Activated CD4-positive, CD25-positive, alpha-beta regulatory T cell (primary cell): ENCODE measurements around the gene PAFAH1B1.

Experiments
- DNase-seq, 4 experiments: peaks; one replicate each; lab custom pipeline; 2025; lab: John Stamatoyannopoulos, UW

Gene PAFAH1B1

GRCh38 chr17:2704031-2704889 lies 110.8 kb downstream of the PAFAH1B1 start:
- no peak for DNase-seq

- no peak for DNase-seq
These were observed 111.4 kb downstream of the PAFAH1B1 start for GRCh38 chr17:2704890-2705248.

GRCh38 chr17:2705263-2705662 lies 111.8 kb downstream of the PAFAH1B1 start:
- DNase-seq, result no peak

- no peak for DNase-seq
These were observed 112.7 kb downstream of the PAFAH1B1 start for GRCh38 chr17:2705888-2706795.

- no peak for DNase-seq
These were observed 113.6 kb downstream of the PAFAH1B1 start for GRCh38 chr17:2706911-2707510.

- DNase-seq, result no peak
These were observed 114.5 kb downstream of the PAFAH1B1 start for GRCh38 chr17:2707721-2708584.

- no peak for DNase-seq
These were observed 115.2 kb downstream of the PAFAH1B1 start for GRCh38 chr17:2708585-2709182.

- DNase-seq, result no peak
These were observed 115.8 kb downstream of the PAFAH1B1 start for GRCh38 chr17:2709183-2709661.

GRCh38 chr17:2710071-2710802 lies 116.8 kb downstream of the PAFAH1B1 start:
- no peak for DNase-seq

GRCh38 chr17:2710803-2711607 lies 117.6 kb downstream of the PAFAH1B1 start:
- peak in 1 of 4 experiments; percentile 51 for DNase-seq

- peak; percentile 91 to 95 (median 94) for DNase-seq
These were observed 118.3 kb downstream of the PAFAH1B1 start, which contains the start of gene CLUH for GRCh38 chr17:2711608-2712299. CLUH (minus strand) TSS chr17:2711764; CDS start chr17:2711661, 103 bp downstream.

- DNase-seq, result no peak
These were observed 119.0 kb downstream of the PAFAH1B1 start for GRCh38 chr17:2712300-2713043.

GRCh38 chr17:2713881-2714280 lies 120.4 kb downstream of the PAFAH1B1 start:
- no peak for DNase-seq

- DNase-seq, result no peak
These were observed 123.2 kb downstream of the PAFAH1B1 start for GRCh38 chr17:2716649-2717048.

- DNase-seq, result no peak
These were observed 124.9 kb downstream of the PAFAH1B1 start for GRCh38 chr17:2718150-2718938.

- no peak for DNase-seq
These were observed 126.4 kb downstream of the PAFAH1B1 start for GRCh38 chr17:2719861-2720260.

GRCh38 chr17:2721603-2722002 lies 128.1 kb downstream of the PAFAH1B1 start:
- DNase-seq, result no peak
